T-helper 2 cell (primary cell): ENCODE data around the gene MYNN.

Experiments
- DNase-seq, 5 experiments: peaks; one replicate each; pipeline versions ENCODE4 v3.0.0 to v3.0.0-alpha.2; 2012 to 2022

Gene MYNN

DNA sequence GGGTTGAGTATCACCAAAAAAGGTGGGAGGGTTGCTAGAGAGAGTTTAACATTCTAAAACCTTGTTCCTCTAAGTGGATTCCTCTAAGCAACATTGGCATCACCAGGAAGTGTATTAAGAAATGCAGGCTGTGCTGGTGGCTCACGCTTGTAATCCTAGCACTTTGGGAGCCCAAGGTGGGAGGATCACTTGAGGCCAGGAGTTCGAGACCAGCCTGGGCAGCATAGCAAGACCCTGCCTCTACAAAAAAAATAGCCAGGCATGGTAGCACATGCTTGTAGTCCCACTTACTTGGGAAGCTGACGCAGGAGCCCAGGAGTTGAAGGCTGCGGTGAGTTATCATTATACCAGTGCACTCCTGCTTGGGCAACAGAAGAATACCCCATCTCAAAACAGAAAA lies 4.6 kb downstream of the MYNN start:
- DNase-seq, result no peak

GRCh38 chr3:169780742-169781141 lies 7.5 kb downstream of the MYNN start:
- peak in 1 of 5 experiments; percentile 47 for DNase-seq

- no peak for DNase-seq
Measured at GRCh38 chr3:169781209-169781855, 8.1 kb downstream of the MYNN start.

- DNase-seq, result no peak
Measured at GRCh38 chr3:169787120-169787519, 13.9 kb downstream of the MYNN start.

- DNase-seq, result no peak
Measured at GRCh38 chr3:169787791-169788190, 14.6 kb downstream of the MYNN start.

GRCh38 chr3:169790219-169790618 lies 17.0 kb downstream of the MYNN start:
- DNase-seq, result no peak

DNA sequence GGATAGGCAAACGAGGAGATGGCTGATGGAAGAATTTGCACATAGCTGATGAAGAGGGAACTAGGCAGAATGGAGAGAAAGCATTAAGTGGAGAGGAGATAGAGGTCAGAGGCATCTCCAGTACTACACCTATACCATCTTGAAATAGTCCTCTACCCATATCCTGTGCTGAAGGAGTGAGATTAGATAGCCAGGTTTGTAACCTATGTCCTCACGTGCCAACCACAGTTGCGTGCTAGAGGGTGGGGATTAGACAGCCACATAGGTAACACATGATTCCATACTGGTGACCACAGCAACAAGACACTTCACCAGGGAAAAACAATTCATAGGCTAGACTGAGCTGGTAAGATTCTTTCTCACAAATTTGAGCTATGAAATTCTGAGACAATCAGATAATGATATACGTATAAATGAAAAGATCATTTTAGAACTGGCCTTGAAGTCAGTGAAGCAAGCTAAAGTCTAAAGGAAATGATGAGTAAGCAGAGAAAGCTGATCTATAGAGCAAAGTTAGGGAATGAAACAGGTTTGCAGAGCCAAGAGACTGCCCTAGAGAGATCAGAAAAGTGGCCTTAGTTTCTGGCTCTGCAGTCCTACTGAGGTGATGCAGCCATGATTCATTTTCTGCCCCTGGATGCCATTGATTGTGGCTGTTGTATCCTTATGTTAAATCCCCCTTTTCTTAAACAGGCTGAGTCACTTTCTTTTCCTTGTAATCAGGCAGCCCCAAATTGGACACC lies 17.7 kb downstream of the MYNN start:
- DNase-seq, result no peak

DNA sequence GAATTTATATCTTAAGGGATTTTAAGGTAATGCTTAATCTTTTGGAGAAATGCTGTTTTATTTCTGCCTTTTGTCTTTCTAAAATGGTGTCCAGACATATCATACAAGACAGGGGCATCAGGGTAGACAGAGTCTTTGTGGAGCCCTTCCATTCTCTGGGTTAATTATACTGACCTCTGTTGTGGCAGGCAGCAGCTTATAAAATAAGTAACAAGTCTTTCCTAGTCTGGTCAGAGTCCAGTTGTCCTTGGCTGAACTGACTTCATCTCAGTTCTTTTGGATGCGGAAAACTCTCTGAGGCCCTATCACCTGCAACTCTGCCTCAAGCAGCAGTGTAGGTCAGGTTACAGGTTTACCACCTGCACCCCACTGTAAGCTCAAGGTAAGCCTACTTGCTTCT lies 19.2 kb downstream of the MYNN start:
- DNase-seq, result no peak

DNA sequence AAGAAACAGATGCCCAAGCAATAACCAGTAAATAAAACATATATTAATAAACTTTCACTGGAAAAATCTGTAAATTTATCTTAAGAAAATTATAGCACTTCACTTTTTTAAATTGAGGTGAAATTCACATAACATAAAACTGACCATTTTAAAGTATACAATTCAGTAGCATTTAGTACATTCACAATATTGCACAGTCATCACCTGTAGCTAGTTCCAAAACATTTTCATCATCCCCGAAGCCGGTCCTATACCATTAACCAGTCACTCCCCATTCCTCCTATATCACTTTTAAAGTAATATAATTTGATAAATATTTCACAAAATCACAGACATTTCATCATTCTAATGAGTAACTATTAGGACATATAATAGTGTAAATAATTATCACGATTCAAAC lies 31.5 kb downstream of the MYNN start:
- no peak for DNase-seq

DNA sequence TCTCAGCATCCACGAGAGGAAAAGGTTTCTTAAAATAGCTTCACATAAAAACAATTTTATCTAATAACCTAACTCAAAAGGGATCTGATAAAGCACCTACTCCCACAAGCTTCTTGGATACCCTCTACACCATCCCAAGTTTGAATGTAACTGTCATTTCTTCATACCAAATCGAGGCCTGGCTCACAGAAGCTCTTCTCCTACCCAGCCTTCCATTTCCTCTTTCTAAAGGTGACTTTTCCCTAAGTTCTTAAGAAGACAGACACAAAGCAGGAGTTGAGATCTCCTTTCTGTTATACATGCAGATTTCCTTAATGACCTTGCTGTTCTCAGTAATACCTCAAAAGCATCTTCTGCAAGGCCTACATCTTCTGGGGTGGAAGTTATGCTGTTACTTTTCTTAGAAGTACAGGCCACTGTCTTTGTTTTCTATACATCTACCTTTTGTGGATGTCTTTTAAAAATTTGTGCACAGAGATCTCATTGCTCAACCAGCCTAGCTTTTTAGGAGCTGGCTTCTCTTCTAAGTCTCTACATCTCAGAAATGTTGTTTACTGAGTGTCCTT lies 36.1 kb downstream of the MYNN start:
- no peak for DNase-seq

DNA sequence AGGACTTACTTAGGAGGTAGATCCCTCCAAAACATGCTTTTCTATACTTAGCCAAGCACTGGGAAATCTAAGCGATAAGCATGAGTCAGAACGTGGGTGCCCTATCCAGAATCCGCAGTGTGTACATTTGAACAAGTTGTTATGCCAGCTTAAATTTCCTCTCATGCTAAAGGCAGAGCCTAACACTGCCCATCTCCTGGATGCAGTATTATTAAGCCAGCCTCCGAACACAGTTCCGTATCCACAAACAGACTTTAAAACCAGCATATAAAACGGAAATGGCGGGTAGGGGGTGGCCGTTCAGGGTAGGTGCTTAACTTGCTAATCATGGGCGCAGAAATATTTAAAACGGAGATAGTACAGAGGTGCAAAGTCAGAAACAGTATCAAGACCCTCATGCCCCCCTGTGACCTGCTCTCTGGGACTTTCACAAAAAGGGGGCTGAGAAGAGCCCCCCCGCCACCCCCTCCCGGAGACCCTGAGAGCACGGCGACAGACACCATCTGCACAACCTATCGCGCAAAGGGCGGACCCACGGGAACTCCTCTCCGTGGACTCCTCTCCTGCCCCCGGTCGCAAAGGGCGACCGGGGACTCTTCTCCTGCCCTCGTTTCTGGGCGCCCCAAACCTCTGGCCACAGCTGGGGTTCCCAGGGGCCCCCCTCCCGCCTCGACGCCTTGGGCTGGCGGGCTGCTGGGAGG lies 38.6 kb downstream of the MYNN start:
- peak in 1 of 5 experiments; percentile 43 for DNase-seq

DNA sequence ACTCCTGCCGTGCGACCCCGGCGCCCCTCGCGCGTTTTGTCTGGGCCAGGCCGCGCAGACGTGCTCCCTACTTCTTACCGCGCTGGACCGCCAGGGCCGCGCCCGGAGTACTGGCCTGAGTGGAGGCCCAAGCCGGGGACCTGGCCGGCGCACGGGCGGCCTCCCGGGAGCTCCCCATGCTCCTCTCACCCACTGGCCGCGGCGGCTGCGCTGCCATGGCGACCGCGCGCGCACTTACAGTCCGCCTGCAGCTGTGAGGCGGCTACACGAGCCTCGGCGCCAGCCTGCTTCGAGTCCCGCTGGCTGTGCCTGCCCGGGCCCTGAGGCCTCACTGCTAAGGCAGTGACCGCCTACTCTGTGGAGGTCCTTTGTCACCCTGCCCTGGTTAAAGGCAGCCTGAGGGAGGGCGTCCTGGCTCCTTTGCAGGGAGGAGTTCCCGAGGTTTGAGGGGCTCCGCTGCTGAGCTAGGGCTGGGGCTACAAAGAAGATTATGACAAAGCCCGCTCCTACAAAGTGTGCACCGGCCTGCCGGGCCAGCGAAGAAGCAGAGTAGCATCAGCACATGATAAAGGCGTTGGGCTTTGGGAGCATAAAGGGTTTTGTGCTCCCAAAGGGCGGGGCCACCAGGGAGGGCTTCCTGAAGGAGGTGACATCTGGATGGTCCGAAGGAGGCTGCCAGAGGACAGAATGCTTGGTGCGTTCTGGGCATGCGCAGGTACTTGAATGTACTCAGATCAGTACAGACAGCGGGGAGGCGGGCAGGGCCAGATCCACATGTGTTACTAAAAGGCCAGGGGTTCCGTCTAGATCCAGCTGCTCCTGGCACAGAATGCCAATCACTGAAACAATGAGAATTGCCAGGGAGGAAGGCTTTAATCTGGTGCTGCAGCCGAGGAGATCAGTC lies 39.4 kb downstream of the MYNN start, which contains the start of the genes LRRC34 and LRRIQ4:
LRRC34 (minus strand) TSS at position 573 of the 904 bp plus-strand sequence; CDS start at position 217, 356 bp downstream.
LRRIQ4 (plus strand) TSS at position 539 of the 904 bp plus-strand sequence. CDS start 9,052 bp downstream, outside the sequence.
- peak; percentile 18 to 78 (median 45) for DNase-seq

DNA sequence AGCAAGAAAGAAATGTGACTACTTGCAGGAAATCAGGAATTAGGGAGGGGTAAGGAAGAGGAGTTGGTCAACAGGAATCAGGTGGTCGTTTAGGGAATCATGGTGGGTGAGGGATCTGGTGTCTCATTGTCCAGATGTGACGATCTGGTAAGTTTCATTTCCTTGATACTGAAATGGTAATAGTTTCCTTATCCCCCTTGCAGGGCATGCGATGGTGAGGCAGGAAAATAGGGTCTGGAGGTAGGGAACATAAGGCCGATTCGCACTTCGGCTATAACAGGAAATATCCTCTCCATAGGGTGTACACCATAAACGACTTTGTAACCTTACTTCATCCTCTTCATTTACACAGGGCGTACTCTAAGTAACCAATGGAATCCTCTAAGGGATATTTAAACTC lies 40.1 kb downstream of the MYNN start:
- DNase-seq, result peak in 1 of 5 experiments; percentile 4

DNA sequence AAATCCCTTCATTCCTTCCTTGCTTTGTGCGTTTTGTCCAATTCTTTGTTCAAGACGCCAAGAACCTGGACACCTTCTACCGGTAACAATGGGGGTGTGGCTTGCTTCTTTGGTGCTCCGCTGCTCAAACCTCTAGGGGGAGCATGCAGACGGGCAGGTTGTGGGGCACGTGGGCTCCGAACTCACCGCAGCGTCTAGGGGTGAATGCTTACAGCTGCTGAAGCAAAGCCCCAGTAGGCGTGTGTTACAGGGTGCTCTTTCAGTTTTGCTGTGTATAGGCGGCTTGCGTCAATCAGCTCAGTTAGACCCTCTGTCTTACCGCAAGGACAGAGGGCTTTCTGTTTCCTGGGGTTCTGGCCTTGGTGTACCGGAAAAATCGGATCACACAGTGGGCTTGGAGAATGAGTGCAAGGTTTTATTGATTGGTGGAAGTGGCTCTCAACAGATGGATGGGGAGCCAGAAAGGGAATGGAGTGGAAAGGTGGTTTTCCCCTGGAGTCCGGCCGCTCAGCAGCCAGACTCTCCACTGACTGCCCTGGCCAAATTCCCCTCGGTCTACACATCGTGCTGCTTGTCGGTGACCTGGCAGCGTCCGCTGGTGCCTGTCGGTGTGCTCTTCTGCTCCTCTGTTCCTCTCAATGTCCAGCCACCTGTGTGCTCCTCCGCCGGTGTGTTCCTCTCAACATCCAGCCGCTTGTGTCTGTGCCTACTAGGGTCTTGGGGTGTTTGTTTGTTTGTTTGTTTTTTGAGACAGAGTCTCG lies 40.7 kb downstream of the MYNN start:
- peak; percentile 20 to 92 (median 56) for DNase-seq

- peak in 1 of 5 experiments; percentile 22 for DNase-seq
Measured at GRCh38 chr3:169815590-169816150, 42.5 kb downstream of the MYNN start.

DNA sequence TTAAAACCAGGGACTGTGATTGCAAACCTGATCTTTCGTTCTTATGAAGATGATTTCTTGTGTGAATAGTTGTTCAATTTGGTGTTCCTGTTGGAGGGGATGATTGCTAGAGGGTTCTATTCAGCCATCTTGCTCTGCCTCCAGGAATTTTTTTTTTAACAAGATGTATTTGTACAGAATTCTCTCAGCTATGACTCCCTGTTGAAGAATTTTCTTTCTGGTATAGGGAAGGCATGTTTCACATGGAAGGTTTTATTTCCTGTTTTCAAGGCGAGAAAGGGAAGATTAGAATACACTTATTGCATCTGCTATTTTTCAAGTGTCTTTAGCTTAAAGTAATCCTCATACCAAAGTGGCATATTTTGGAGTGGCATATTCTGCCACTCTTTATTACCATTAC lies 45.1 kb downstream of the MYNN start:
- no peak for DNase-seq

GRCh38 chr3:169822091-169822490 lies 48.9 kb downstream of the MYNN start:
- no peak for DNase-seq

GRCh38 chr3:169822540-169822939 lies 49.3 kb downstream of the MYNN start:
- DNase-seq, result no peak

GRCh38 chr3:169822983-169823382 lies 49.8 kb downstream of the MYNN start:
- no peak for DNase-seq

- DNase-seq, result no peak
Measured at GRCh38 chr3:169825316-169825715, 52.1 kb downstream of the MYNN start.

DNA sequence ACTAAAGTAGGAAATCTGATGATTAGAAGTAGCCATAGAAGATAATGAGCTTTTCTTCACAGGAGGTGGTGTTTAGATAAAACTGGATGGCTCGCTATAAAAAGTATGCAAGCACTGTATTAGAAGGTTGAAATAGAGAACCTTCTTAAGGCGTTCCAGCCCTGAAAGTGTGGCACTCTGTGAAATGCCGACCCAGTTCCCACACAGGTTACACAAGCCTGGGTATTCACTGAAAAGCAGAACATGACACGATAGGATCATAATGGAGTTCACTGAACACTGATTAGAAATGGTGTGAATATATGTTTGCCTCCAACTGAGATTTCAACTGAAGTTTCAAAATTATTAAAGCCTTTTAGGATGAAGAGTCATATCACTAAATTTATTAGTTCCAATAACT lies 54.5 kb downstream of the MYNN start:
- DNase-seq, result no peak
